ENCODE data around the gene SLC39A7. TPM values are rescaled to one million over a fixed set of nuclear protein-coding genes. Genes with fewer than 3 reads are reported as not detected.

Gene SLC39A7
- total and polyA plus RNA-seq, 12 donors = 25.8 to 178 (median 53.1) TPM

- DNase-seq (no peak), ATAC-seq (no peak)
- no peak for TF ChIP-seq CTCF (IDR thresholded peaks at IDR 0.05)
- Histone ChIP-seq H3K27me3 (peaks cover 0 to 35% (median 0%) of the 10 kb centered on the region in 7 donors), H3K36me3 (peaks cover 0 to 10% (median 5%) of the 10 kb centered on the region in 9 donors), H3K4me3 (no peak overlapping the region), H3K4me1 (peaks cover 0 to 28% (median 18%) of the 10 kb centered on the region in 9 donors), H3K27ac (no peak overlapping the region), H3K9me3 (no peaks in the 10 kb centered on the region)
- WGBS, 2 donors = 46 to 59% methylated on average over 7 of the region's 7 CpGs
- intact Hi-C loops (cut with DNase I) = no loop called here
These were observed 10.8 kb upstream of the SLC39A7 start for GRCh38 chr6:33189625-33190448.

GRCh38 chr6:33190504-33191107 is 10.1 kb upstream of the SLC39A7 start:
- peaks cover 0 to 18% (median 12%) of the 10 kb centered on the region in 9 donors for H3K36me3 ChIP-seq
- DNase-seq = no peak
- peaks cover 0 to 35% (median 0%) of the 10 kb centered on the region in 7 donors for H3K27me3 ChIP-seq
- ATAC-seq = no peak
- no peak for TF ChIP-seq CTCF (IDR thresholded peaks at IDR 0.05)
- no peak overlapping the region for H3K4me3 ChIP-seq
- WGBS, 2 donors = 61 to 78% methylated on average over 11 of the region's 11 CpGs
- H3K9me3 ChIP-seq = no peaks in the 10 kb centered on the region
- intact Hi-C loops (cut with DNase I) = no loop called here
- peaks cover 0 to 31% (median 18%) of the 10 kb centered on the region in 9 donors for H3K4me1 ChIP-seq
- H3K27ac ChIP-seq = no peak overlapping the region

- Histone ChIP-seq H3K36me3 (peaks cover 0 to 27% (median 17%) of the 10 kb centered on the region in 9 donors), H3K4me1 (peaks cover 0 to 33% (median 19%) of the 10 kb centered on the region in 9 donors), H3K27ac (no peak overlapping the region), H3K4me3 (no peak overlapping the region), H3K27me3 (peaks cover 0 to 35% (median 0%) of the 10 kb centered on the region in 7 donors), H3K9me3 (no peaks in the 10 kb centered on the region)
- no peak for TF ChIP-seq CTCF (IDR thresholded peaks at IDR 0.05)
- no peak for ATAC-seq
- intact Hi-C loops (cut with DNase I) = no loop called here
- DNase-seq = no peak
- WGBS, 2 donors = 36 to 44% methylated on average over 8 of the region's 8 CpGs
These were observed 9.1 kb upstream of the SLC39A7 start for GRCh38 chr6:33191383-33192104.

- H3K4me1 ChIP-seq = peaks cover 0 to 39% (median 21%) of the 10 kb centered on the region in 9 donors
These were observed 8.5 kb upstream of the SLC39A7 start, which contains the start of gene COL11A2 for GRCh38 chr6:33192105-33192646. Gene COL11A2, minus strand, starts transcription at chr6:33192467. Its CDS starts 227 bp downstream, at chr6:33192240.

More at GRCh38 chr6:33192105-33192646, 8.5 kb upstream of the SLC39A7 start, which contains the start of gene COL11A2:
- intact Hi-C loops (cut with DNase I) = no loop called here
- Histone ChIP-seq H3K9me3 (no peaks in the 10 kb centered on the region), H3K4me3 (peak within 1 kb of the TSS; percentile 15 to 56 (median 48)), H3K36me3 (peaks cover 0 to 33% (median 21%) of the 10 kb centered on the region in 9 donors), H3K27me3 (peaks cover 0 to 35% (median 0%) of the 10 kb centered on the region in 7 donors), H3K27ac (peak within 1 kb of the TSS in 8 of 10 donors; percentile 23 to 80 (median 68))
- DNase-seq (no peak), ATAC-seq (peak in 4 of 8 donors; percentile 2 to 26 (median 4))
- 16 to 19% methylated on average over 24 to 35 of the region's 35 CpGs for WGBS, 2 donors
- no peak for TF ChIP-seq CTCF (IDR thresholded peaks at IDR 0.05)

Measured in heart right ventricle (tissue), 16 donors.